ENCODE data around the gene ITGB2. TPM values are rescaled to one million over a fixed set of nuclear protein-coding genes. Genes with fewer than 3 reads are reported as not detected.
"Not testable (repeated sequence)": the region's sequence is repeated elsewhere in the genome, so short reads cannot be mapped to it uniquely, and the experiment has no call there.

Gene ITGB2
- total RNA-seq, 1 donor from 2014 or later, result 36.7 TPM

GRCh38 chr21:44885615-44886014, 35.1 kb downstream of the ITGB2 start:
- intact Hi-C loops (cut with DNase I), result no loop called here
- ATAC-seq (no peak), DNase-seq (ENCODE audit: missing footprints) (peak; percentile 61)

DNA sequence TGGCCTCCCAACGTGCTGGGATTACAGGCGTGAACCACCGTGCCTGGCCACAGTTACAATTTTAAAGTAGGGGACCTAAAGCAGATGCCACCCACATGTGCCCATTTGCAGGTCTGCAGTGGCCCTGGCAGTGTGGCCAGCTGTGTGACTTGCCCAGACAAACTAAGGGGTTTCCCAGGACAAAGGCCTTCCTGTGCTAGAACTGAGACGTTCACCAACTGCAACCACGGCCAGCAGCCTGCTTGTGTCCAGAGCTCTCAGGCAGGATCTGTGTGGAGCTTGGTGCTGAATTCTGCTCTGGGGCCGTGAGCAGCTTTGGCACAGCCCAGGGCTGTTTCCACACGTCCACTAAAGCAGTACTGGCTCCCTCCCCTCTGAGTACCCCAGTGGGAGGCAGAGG, 36.6 kb downstream of the ITGB2 start:
- ATAC-seq (no peak), DNase-seq (ENCODE audit: missing footprints) (no peak)
- intact Hi-C loops (cut with DNase I), result no loop called here

- intact Hi-C loops (cut with DNase I), result no loop called here
- DNase-seq (ENCODE audit: missing footprints) (no peak), ATAC-seq (no peak)
Observed at GRCh38 chr21:44883250-44883649, 37.4 kb downstream of the ITGB2 start.

- ATAC-seq (no peak), DNase-seq (ENCODE audit: missing footprints) (no peak)
Observed at GRCh38 chr21:44881198-44881872, 39.4 kb downstream of the ITGB2 start.

GRCh38 chr21:44880405-44881197, 40.1 kb downstream of the ITGB2 start:
- intact Hi-C loops (cut with DNase I), result no loop called here
- peak; percentile 32 for ATAC-seq
- DNase-seq (ENCODE audit: missing footprints), result no peak

More at GRCh38 chr21:44881198-44881872, 39.4 kb downstream of the ITGB2 start:
- intact Hi-C loops (cut with DNase I), result no loop called here

DNA sequence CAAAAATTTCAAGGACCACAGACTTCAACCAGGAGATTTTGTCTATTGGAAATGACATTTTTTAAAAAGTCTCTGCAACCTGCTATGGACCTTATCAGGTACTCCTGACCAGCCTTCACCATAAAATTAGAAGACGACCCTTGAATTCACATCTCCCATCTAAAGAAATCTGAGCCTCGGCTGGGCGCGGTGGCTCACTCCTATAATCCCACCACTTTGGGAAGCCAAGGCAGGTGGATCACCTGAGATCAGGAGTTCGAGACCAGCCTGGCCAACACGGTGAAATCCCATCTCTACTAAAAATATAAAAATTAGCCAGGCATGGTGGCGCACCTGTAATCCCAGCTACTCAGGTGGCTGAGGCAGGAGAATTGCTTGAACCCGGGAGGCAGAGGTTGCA, 41.5 kb downstream of the ITGB2 start:
- intact Hi-C loops (cut with DNase I); DNase-seq (ENCODE audit: missing footprints); ATAC-seq: not testable (repeated sequence)

DNA sequence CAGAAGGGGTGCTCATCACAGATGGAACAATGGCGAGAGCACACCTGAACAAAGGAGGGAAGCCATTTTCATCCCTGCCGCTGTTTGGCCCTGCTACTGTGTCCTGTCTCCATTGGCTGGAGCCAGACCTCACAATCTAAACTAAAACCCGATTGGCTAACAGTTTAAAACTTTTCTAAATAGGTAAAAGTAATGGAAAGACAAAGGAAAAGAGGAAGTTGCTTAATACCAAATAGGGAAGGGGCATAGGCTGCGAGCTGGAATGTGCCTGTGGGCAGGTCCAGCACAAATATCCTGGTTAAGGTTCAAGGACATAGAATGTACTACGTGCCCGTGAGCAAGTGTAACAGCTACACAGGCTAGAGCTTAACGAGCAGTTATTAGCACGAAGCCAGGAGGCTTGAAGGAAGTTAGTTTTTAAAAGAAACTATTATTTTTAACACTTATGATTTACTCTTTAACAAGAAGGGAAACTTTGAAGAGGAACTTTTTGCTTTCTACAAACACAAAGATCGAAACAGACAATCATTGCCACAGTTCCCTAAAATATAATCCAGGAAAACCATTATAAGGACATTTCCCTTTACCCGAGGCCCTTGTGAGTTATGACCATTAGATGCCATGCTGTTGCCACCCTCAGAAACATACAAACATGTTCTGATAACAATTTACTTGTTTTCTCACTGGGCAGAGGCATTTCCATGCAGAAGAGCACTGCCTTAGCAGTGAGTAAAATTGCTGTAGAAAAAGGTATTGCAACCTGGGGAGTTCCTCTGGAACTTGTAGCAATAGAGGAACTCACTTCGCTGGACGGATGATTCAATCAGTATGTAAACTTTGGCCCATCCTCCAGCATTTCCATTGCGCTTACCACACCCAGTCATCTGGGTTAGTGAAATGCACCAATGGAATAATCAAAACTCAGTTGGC, 42.4 kb downstream of the ITGB2 start:
- intact Hi-C loops (cut with DNase I), result no loop called here
- DNase-seq (ENCODE audit: missing footprints) (no peak), ATAC-seq (no peak)

DNA sequence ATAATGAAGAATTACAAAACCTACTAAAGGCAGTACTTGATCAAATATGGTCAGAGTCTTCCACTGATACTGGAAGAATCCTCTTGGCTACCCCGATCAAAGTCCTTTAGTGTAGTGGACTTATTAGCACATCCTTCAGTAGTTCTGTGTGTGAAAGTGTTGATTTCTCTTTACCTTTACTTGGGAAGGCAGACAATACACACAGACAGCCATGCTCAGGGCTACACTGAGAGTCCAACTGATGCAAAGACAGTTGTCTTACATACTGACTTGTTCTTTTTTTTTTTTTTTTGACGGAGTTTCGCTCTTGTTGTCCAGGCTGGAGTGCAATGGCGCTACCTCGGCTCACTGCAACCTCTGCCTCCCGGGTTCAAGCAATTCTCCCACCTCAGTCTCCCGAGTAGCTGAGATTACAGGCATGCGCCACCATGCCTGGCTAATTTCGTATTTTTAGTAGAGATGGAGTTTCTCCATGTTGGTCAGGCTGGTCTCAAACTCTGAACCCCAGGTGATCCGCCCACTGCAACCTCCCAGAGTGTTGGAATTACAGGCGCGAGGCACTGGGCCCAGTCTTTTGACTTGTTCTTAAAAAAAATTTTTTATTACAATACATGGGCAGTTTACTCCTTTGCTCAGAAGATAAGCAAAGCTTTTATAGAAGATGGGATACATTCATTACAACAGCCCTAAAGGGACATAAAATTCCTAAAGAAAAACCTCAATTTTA, 43.7 kb downstream of the ITGB2 start:
- intact Hi-C loops (cut with DNase I), result no loop called here
- ATAC-seq, result no peak
- DNase-seq (ENCODE audit: missing footprints), result no peak

GRCh38 chr21:44875316-44875700, 45.4 kb downstream of the ITGB2 start:
- no peak for ATAC-seq
- intact Hi-C loops (cut with DNase I), result no loop called here
- no peak for DNase-seq (ENCODE audit: missing footprints)

- intact Hi-C loops (cut with DNase I), result loop anchor here (1.0 kb wide), 2 partner anchors 57 to 73 kb away; partner anchors contain the start of gene UBE2G2
- DNase-seq (ENCODE audit: missing footprints) (peak; percentile 88), ATAC-seq (peak; percentile 10)
Observed at GRCh38 chr21:44874497-44875315, 46.0 kb downstream of the ITGB2 start.

DNA sequence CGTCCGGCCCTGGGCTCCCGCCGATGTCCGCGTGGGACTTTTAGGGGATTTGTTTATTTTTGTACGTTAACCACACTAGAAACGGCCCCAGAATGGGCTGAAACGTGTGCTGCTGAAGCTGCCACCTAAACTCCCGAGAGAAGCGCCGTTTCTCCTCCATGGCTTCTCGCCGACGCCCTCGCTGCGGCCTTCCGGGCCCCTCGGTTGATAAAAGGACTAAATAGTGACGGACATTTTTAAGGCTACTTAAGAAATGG, 46.5 kb downstream of the ITGB2 start:
- DNase-seq (ENCODE audit: missing footprints) (no peak), ATAC-seq (no peak)
- intact Hi-C loops (cut with DNase I), result loop anchor here (1.0 kb wide), 2 partner anchors 57 to 73 kb away; partner anchors contain the start of gene UBE2G2

GRCh38 chr21:44873356-44874239, 47.1 kb downstream of the ITGB2 start, which contains the start of gene PTTG1IP:
PTTG1IP (minus strand) TSS chr21:44873690; CDS start chr21:44873616, 74 bp downstream.
- DNase-seq (ENCODE audit: missing footprints), result peak; percentile 100
- ATAC-seq, result peak; percentile 89
- intact Hi-C loops (cut with DNase I), result loop anchor here (1.0 to 2.0 kb wide), 3 partner anchors 27 to 72 kb away; partner anchors contain the start of gene UBE2G2

DNA sequence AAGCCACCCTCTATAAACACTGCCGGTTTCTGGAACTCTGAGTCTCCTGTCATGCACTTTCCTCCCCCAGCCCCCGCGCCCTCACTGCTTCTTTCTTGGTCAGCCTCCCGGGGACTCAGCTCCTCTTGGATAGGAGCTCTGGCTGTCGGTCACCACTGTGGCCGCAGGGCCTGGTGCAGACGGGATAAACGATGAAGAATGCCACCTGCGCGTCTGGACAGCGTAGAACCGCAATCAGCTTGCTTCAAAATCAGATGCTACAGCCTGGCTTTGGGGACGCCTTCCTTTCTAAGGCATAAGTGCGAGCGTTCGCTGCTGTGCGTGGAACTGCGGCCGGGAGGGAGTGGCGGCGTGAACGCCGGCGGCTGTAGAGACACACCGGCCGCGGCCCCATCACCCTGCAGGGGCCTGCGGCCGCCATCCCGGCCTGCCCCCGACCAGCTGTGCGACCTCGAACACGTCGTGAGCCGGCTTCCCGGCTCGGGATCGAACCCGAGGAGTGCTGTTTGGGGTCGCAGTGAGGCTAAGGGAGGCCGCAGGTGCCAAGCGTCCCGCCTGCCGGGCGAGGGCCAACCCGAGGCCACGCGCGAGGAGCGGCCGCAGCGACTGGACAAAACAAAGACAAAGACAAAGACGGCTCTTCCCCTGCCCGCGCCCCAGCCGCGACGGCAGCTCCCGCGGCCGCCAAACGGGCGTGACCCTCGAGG, 47.9 kb downstream of the ITGB2 start:
- intact Hi-C loops (cut with DNase I), result loop anchor here (2.0 kb wide), 1 partner anchor 26 kb away; no protein-coding TSS in a partner anchor
- DNase-seq (ENCODE audit: missing footprints) (peak; percentile 75), ATAC-seq (no peak)

DNA sequence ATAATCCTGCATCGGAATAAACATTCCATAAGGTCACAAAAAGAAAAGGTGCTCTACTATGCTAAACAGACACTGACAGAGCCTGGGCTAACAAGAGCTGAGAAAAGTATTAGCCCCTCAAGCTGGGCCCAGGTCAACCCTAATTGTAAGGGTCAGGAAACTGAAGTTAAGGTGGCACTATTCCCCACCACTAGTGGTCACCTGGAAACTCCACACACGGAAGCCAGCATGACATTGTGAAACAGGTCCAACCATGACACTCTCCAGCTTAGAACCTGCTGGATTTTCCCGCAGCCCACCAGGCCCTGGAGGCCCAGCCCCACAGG, 48.4 kb downstream of the ITGB2 start:
- intact Hi-C loops (cut with DNase I), result loop anchor here (2.0 kb wide), 1 partner anchor 25 kb away; no protein-coding TSS in a partner anchor
- ATAC-seq (no peak), DNase-seq (ENCODE audit: missing footprints) (no peak)

GRCh38 chr21:44871576-44872269, 49.0 kb downstream of the ITGB2 start:
- peak; percentile 65 for DNase-seq (ENCODE audit: missing footprints)
- intact Hi-C loops (cut with DNase I), result loop anchor here (2.0 kb wide), 1 partner anchor 25 kb away; no protein-coding TSS in a partner anchor
- peak; percentile 12 for ATAC-seq

All from Right ventricle myocardium inferior (tissue), 1 donor.